Skin of body (tissue), 2 donors: ENCODE results near the gene TTLL12. TPM values are rescaled to one million over a fixed set of nuclear protein-coding genes. Genes with fewer than 3 reads are reported as not detected.
"Not testable (repeated sequence)": the region's sequence is repeated elsewhere in the genome, so short reads cannot be mapped to it uniquely, and the experiment has no call there.

ENCODE experiments used
- DNase-seq: peaks from one replicate; lab custom pipeline; 2025; lab: John Stamatoyannopoulos, UW
- total RNA-seq: library from RNA; depleted of rRNA; stranded (reverse); fragments of >200 nt; gene quantifications from one replicate; pipeline ENCODE4 v1.2.3, GENCODE V29; 2014

TTLL12 gene
- total RNA-seq, 1 donor from 2014 or later: 17.2 TPM

- no peak for DNase-seq
Observed at GRCh38 chr22:43156413-43156812, 30.5 kb downstream of the TTLL12 start.

GRCh38 chr22:43155789-43156188 lies 31.1 kb downstream of the TTLL12 start:
- DNase-seq: no peak

- no peak for DNase-seq
Observed at GRCh38 chr22:43154887-43155536, 31.9 kb downstream of the TTLL12 start.

DNA sequence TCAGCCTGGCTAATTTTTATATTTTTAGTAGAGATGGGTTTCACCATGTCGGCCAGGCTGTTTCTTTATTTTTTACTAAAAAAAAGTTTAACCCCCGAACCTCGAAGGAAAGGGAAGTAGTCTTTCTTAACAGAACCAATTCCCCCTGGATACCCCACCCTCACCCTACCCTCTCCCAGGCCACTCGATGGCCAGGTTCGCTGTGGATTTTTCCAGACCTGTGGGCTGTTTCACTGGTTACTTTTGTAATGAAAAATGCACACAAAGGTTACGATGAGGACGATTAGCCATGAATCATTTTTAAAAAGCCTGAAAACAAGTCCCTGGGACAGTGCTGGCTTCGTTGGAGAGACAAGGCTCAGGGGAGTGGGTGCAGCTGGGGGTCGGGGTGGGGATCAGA lies 33.0 kb downstream of the TTLL12 start:
- DNase-seq: no peak

GRCh38 chr22:43152357-43153071 lies 34.4 kb downstream of the TTLL12 start:
- peak; percentile 24 for DNase-seq

DNA sequence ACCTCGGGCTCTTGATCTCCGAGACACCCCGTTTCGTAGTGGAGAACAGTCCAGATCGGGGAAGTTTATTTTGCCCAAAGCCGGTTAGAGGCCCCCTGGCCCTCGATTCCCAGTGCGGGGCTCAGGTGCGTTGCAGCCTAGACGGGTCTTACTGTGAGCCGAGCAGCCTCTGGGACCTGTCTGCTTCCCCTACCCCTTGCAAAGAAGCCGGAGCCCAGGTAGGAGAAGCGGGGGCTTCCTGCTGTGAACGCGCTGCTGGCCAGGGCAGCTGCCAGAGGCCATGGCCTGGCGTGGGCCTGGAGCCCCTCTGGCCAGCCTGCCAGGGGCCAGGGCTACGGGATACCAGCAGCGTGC lies 35.0 kb downstream of the TTLL12 start:
- no peak for DNase-seq

GRCh38 chr22:43151251-43152002 lies 35.5 kb downstream of the TTLL12 start, which contains the start of gene TSPO:
TSS of gene TSPO (plus strand) at chr22:43151559. CDS start at chr22:43159239, 7,680 bp downstream.
- DNase-seq: peak; percentile 19

- no peak for DNase-seq
Observed at GRCh38 chr22:43150731-43151206, 36.2 kb downstream of the TTLL12 start.

GRCh38 chr22:43148581-43148980 lies 38.4 kb downstream of the TTLL12 start:
- no peak for DNase-seq

DNA sequence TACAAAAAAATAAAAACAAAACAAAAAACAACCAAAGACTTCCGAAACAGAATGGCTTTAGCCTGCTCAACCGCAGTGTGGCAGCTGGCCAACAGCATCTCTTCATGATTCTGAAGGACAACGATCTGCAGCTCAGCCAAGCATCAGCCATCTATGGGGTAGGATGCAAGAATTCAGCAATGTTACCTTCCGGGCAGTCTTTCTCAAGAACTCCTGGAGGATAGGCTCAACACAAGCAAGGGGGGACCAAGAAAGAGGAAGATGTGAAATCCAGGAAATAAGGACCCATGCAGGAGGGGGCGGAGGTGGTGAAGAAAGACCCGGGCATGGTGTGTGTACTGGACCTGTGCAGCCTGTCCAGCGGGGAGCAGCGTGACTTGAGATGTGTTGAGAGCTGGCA lies 39.1 kb downstream of the TTLL12 start:
- no peak for DNase-seq

DNA sequence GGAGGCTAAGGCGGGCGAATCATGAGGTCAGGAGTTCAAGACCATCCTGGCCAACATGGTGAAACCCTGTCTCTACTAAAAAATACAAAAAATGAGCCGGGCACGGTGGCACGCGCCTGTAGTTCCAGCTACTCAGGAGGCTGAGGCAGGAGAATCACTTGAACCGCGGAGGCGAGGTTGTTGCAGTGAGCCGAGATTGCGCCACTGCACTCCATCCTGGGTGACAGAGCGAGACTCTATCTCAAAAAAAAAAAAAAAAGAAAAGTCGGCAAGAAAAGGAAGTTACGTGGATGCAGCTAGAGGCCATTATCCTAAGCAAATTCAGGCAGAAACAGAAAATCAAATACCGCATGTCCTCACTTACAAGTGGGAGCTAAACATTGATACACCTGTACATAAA lies 40.6 kb downstream of the TTLL12 start:
- not testable (repeated sequence) for DNase-seq

- not testable (repeated sequence) for DNase-seq
Observed at GRCh38 chr22:43145371-43145770, 41.6 kb downstream of the TTLL12 start.

DNA sequence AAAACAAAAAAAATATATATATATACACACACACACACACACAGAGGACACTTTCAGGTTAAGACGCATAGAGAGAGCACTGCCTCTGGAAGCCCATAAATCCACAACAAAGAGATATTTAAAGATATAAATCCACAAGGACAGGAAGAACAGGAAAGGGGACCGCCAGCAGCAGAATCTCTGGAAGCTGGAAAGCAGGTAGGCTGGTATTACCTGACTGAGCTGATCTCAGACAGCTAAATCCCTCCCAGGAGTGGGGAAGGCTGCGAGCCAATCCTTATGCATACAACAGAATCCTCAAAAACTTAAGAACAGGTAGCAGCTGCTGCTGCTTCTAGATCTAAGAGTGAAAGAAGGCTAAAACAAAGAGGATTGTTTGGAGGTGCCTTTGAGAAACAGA lies 42.0 kb downstream of the TTLL12 start:
- peak; percentile 62 for DNase-seq

- peak; percentile 60 for DNase-seq
Observed at GRCh38 chr22:43142880-43143562, 43.9 kb downstream of the TTLL12 start, which contains the start of gene MCAT. TSS of gene MCAT (minus strand) at chr22:43143398. CDS start at chr22:43143348, 50 bp downstream.

- DNase-seq: no peak
Observed at GRCh38 chr22:43136801-43137200, 50.1 kb downstream of the TTLL12 start.

- no peak for DNase-seq
Observed at GRCh38 chr22:43136255-43136654, 50.7 kb downstream of the TTLL12 start.

DNA sequence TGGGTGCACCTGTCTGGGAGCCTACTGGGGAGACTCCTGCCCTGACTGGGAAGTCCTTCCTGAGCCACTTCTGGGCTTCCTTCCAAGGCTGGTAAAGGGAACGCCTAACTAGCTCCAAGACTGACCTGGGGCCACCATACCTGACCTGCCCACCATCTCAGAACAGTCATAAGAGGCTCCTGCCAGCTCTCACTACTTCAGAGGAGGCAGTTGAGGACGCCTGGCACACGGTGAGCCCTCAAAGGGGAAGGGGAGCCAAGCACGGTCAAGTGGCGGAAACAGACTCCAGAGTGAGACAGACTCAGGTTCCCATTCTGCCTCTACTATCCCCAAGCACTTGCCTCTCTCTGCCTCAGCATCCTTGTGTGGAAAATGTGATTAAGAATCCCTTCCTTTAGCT lies 51.4 kb downstream of the TTLL12 start:
- no peak for DNase-seq

DNA sequence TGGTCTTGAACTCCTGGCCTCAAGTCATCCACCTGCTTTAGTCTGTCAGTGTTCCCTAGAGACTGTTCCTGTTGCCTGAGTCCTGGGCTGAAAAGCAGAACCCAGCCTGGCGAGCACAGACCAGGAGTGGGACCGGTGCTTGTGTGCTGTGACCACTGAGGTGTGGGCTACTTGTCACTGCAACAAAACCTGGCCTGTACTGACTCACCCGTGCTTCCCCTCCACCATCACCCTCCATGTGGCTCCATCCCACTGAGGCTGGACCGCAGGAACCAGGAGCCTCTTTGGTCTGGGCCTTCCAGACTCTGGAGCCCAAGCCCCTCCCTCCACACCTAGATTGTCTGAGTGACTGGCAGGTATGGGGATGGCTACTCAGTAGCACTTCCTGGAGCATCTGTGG lies 52.4 kb downstream of the TTLL12 start:
- DNase-seq: no peak

GRCh38 chr22:43133401-43133800 lies 53.5 kb downstream of the TTLL12 start:
- DNase-seq: no peak

GRCh38 chr22:43131773-43132501 lies 55.0 kb downstream of the TTLL12 start:
- DNase-seq: no peak
